ENCODE data around the gene VKORC1.

VKORC1 gene

GRCh38 chr16:31087971-31088370 is 6.6 kb downstream of the VKORC1 start:
- no peak overlapping the region for H3K27ac ChIP-seq
- no peak for TF ChIP-seq CTCF (conservative IDR thresholded peaks at IDR 0.05)

GRCh38 chr16:31087481-31087880 is 7.1 kb downstream of the VKORC1 start:
- H3K27ac ChIP-seq = no peak overlapping the region

GRCh38 chr16:31086629-31086906 is 8.0 kb downstream of the VKORC1 start:
- no peak for TF ChIP-seq CTCF (conservative IDR thresholded peaks at IDR 0.05)
- no peak overlapping the region for H3K27ac ChIP-seq

More at GRCh38 chr16:31087481-31087880, 7.1 kb downstream of the VKORC1 start:
- no peak for TF ChIP-seq CTCF (conservative IDR thresholded peaks at IDR 0.05)

- no peak for TF ChIP-seq CTCF (conservative IDR thresholded peaks at IDR 0.05)
- no peak overlapping the region for H3K27ac ChIP-seq
Measured at GRCh38 chr16:31085873-31086628, 8.5 kb downstream of the VKORC1 start.

GRCh38 chr16:31085411-31085810 is 9.2 kb downstream of the VKORC1 start:
- no peak overlapping the region for H3K27ac ChIP-seq
- no peak for TF ChIP-seq CTCF (conservative IDR thresholded peaks at IDR 0.05)

GRCh38 chr16:31084584-31085302 is 9.9 kb downstream of the VKORC1 start:
- no peak overlapping the region for H3K27ac ChIP-seq
- TF ChIP-seq CTCF (conservative IDR thresholded peaks at IDR 0.05) = no peak

GRCh38 chr16:31083981-31084380 is 10.6 kb downstream of the VKORC1 start:
- TF ChIP-seq CTCF (conservative IDR thresholded peaks at IDR 0.05) = no peak
- no peak overlapping the region for H3K27ac ChIP-seq

Measured in VCaP (cell line).